ENCODE data around the gene PDE8A.

The PDE8A gene, protein sequence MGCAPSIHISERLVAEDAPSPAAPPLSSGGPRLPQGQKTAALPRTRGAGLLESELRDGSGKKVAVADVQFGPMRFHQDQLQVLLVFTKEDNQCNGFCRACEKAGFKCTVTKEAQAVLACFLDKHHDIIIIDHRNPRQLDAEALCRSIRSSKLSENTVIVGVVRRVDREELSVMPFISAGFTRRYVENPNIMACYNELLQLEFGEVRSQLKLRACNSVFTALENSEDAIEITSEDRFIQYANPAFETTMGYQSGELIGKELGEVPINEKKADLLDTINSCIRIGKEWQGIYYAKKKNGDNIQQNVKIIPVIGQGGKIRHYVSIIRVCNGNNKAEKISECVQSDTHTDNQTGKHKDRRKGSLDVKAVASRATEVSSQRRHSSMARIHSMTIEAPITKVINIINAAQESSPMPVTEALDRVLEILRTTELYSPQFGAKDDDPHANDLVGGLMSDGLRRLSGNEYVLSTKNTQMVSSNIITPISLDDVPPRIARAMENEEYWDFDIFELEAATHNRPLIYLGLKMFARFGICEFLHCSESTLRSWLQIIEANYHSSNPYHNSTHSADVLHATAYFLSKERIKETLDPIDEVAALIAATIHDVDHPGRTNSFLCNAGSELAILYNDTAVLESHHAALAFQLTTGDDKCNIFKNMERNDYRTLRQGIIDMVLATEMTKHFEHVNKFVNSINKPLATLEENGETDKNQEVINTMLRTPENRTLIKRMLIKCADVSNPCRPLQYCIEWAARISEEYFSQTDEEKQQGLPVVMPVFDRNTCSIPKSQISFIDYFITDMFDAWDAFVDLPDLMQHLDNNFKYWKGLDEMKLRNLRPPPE

DNA sequence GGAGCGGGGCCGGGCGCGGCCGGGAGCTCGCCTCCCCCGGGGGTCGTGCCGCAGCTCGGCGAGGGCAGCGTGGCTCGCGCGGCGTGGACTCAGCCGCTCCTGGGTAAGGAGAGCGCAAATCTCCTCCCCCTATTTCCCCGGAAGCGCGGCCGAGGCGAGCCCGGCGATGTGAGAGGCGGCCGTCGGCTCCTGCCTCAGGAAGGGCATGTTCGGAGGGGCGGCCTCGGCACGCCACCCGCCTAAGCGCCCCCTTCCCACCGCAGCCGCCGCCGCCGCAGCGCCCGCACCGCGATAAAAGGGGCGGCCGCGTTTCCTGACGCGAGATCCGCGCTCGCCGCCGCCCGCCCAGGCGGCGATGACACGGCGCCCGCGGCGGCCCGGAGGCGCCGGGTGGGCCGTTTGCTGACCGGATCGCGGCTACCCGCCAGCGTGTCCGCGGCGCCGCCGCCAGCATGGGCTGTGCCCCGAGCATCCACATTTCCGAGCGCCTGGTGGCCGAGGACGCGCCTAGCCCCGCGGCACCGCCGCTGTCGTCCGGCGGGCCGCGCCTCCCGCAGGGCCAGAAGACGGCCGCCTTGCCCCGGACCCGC lies at the start of gene PDE8A:
Gene PDE8A, plus strand, starts transcription at position 146 of the 590 bp plus-strand sequence. Its CDS starts 307 bp downstream, at position 453.
- TF ChIP-seq, protein P1, sequence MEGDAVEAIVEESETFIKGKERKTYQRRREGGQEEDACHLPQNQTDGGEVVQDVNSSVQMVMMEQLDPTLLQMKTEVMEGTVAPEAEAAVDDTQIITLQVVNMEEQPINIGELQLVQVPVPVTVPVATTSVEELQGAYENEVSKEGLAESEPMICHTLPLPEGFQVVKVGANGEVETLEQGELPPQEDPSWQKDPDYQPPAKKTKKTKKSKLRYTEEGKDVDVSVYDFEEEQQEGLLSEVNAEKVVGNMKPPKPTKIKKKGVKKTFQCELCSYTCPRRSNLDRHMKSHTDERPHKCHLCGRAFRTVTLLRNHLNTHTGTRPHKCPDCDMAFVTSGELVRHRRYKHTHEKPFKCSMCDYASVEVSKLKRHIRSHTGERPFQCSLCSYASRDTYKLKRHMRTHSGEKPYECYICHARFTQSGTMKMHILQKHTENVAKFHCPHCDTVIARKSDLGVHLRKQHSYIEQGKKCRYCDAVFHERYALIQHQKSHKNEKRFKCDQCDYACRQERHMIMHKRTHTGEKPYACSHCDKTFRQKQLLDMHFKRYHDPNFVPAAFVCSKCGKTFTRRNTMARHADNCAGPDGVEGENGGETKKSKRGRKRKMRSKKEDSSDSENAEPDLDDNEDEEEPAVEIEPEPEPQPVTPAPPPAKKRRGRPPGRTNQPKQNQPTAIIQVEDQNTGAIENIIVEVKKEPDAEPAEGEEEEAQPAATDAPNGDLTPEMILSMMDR (IDR thresholded peaks at IDR 0.05; ENCODE audit: borderline replicate concordance, control extremely low read depth, extremely low read depth, insufficient read depth, missing control alignments): no peak
- in situ Hi-C loops (cut with MboI; ENCODE audit: low sequenced_read_pairs, unreplicated experiment): no loop called here
- DNase-seq (ENCODE audit: low spot score): peak; percentile 70

DNA sequence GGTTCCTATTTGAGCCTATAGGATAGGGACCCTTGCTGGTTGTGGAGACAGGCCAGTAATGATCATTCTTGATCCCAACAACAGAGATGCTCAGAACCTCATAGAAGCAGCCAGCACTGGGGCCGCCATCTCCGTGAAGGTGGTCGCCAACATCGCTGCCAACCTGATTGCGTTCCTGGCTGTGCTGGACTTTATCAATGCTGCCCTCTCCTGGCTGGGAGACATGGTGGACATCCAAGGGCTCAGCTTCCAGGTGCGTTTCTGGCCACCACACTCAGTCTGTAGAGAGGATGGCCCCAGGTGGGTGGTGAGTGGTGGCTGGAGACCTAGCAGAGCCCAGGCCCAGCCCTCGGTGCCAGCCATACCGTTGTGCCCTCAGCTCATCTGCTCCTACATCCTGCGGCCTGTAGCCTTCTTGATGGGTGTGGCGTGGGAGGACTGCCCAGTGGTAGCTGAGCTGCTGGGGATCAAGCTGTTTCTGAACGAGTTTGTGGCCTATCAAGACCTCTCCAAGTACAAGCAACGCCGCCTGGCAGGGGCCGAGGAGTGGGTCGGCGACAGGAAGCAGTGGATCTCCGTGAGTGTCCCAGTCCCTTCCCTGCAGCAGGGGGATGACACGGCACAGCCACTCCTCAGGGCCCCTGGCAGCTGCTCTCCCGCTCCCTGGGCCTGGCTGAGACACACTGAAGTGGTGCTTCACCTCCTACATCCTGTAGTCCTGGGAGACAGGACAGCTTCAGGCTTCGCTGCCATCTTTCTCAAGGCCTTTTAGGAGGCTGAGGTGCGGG lies 46.5 kb upstream of the PDE8A start:
- in situ Hi-C loops (cut with MboI; ENCODE audit: low sequenced_read_pairs, unreplicated experiment): loop anchor here (25.0 kb wide), 1 partner anchor 98 kb away; no protein-coding TSS in a partner anchor
- DNase-seq (ENCODE audit: low spot score): no peak
- TF ChIP-seq, protein P1 (IDR thresholded peaks at IDR 0.05; ENCODE audit: borderline replicate concordance, control extremely low read depth, extremely low read depth, insufficient read depth, missing control alignments): no peak

DNA sequence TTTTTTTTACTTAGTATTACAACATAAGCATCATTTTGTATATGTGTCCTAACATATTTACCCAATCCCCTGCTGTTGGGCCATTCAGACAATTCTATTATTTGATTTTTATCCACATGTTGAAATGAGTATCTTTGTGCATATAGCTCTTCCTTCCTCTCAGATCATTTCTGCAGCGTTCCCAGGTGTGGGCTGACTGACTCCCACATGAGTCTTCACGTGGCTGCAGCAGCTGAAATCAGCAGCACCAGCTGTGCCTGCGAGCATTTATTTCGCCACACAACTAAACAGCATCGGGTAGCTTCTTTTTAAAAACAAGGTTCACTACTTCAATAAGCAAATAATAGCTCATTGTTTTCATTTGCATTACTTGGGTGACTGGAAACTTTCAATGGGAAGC lies 44.5 kb upstream of the PDE8A start:
- no peak for DNase-seq (ENCODE audit: low spot score)
- in situ Hi-C loops (cut with MboI; ENCODE audit: low sequenced_read_pairs, unreplicated experiment): loop anchor here (25.0 kb wide), 1 partner anchor 100 kb away; no protein-coding TSS in a partner anchor
- TF ChIP-seq, protein P1 (IDR thresholded peaks at IDR 0.05; ENCODE audit: borderline replicate concordance, control extremely low read depth, extremely low read depth, insufficient read depth, missing control alignments): no peak

DNA sequence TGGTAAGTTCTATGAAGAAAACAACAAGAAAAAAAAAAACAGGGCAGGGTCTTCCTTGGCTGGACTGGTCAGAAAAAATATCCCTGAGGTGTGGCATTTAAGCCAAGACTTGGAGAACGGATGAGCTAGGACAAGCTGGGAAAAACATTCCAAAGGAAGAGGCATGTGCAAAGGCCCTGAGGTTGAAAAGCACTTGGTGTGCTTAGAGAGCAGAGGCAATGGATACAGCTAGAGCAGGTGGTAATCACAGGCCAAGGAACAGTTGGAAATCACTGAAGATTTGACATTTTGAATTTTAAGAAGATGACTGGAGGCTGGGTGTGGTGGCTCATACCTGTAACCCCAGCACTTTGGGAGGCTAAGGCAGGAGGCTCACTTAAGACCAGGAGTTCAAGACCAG lies 42.9 kb upstream of the PDE8A start:
- DNase-seq (ENCODE audit: low spot score): no peak
- TF ChIP-seq, protein P1 (IDR thresholded peaks at IDR 0.05; ENCODE audit: borderline replicate concordance, control extremely low read depth, extremely low read depth, insufficient read depth, missing control alignments): no peak
- in situ Hi-C loops (cut with MboI; ENCODE audit: low sequenced_read_pairs, unreplicated experiment): loop anchor here (25.0 kb wide), 1 partner anchor 101 kb away; no protein-coding TSS in a partner anchor

DNA sequence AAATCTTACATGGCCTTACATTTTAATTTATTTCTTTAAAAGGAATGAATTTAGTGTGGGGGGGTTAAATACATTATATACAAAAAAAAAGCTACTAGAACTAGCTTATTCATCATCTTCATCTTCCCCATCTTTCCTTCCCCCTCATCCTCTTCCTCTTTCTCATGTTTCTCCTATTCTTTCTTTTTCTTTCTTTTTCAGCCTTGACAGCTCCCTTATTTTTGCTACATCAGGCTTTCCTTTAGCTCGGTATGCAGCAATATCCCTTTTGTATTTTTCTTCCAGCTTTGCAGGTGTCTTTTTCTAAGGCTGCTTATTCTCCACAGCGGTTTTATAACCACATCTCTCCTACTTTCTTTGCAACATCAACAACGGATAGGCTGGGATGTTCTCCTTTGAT lies 41.3 kb upstream of the PDE8A start:
- in situ Hi-C loops (cut with MboI; ENCODE audit: low sequenced_read_pairs, unreplicated experiment): loop anchor here (25.0 kb wide), 1 partner anchor 103 kb away; no protein-coding TSS in a partner anchor
- TF ChIP-seq, protein P1 (IDR thresholded peaks at IDR 0.05; ENCODE audit: borderline replicate concordance, control extremely low read depth, extremely low read depth, insufficient read depth, missing control alignments): no peak
- DNase-seq (ENCODE audit: low spot score): no peak

All from GM13976 (cell line).